BJ (cell line): ENCODE results near the gene ACAD10. TPM values are rescaled to one million over a fixed set of nuclear protein-coding genes. Genes with fewer than 3 reads are reported as not detected.
"Not testable (repeated sequence)": the region's sequence is repeated elsewhere in the genome, so short reads cannot be mapped to it uniquely, and the experiment has no call there.

Experiments
- CTCF ChIA-PET: fragments of 350-600 bp; formaldehyde crosslinking; extraction: SDS; loops from one replicate; lab custom pipeline; 2021; ENCODE audit warnings: antibody characterized with exemption, inconsistent platforms; lab: Yijun Ruan, JAX
- POLR2A ChIA-PET: fragments of 300-600 bp; sonication (Branson Sonifier 250); formaldehyde crosslinking; extraction: SDS; loops from one replicate; lab custom pipeline; 2021; ENCODE audit warnings: antibody characterized with exemption; lab: Charles Lee
- DNase-seq: peaks from one replicate; pipeline ENCODE4 v3.0.0-alpha.2; 2011; ENCODE audit warnings: low read depth
- H3K27me3 ChIP-seq: 2 replicates; pipeline ENCODE4 v1.6.0; 2011; ENCODE audit warnings: low read length; ENCODE audit not compliant: control insufficient read depth, insufficient read depth
- H3K36me3 ChIP-seq: 2 replicates; pipeline ENCODE4 v1.5.1; 2011; ENCODE audit warnings: low read length; ENCODE audit not compliant: control insufficient read depth, insufficient read depth
- H3K4me3 ChIP-seq: 2 replicates; pipeline ENCODE4 v1.5.1; 2011; ENCODE audit warnings: low read depth, mild to moderate bottlenecking, control low read depth, low read length
- polyA plus RNA-seq: library from polyadenylated mRNA; depleted of rRNA; stranded (reverse); fragments of >200 nt; gene quantifications from 2 replicates; pipeline ENCODE4 v1.2.3, GENCODE V29; 2011
- TF ChIP-seq, protein P1 (sequence below): IDR thresholded peaks from 2 replicates; pipeline ENCODE4 v1.5.1; 2011; ENCODE audit warnings: low read depth, mild to moderate bottlenecking, control low read depth, inconsistent platforms, low read length, moderate library complexity; ENCODE audit not compliant: insufficient read depth

The ACAD10 gene
- polyA plus RNA-seq, 1 experiment, result 15.4 TPM

GRCh38 chr12:111693818-111694217 lies 8.0 kb downstream of the ACAD10 start:
- TF ChIP-seq, protein P1, sequence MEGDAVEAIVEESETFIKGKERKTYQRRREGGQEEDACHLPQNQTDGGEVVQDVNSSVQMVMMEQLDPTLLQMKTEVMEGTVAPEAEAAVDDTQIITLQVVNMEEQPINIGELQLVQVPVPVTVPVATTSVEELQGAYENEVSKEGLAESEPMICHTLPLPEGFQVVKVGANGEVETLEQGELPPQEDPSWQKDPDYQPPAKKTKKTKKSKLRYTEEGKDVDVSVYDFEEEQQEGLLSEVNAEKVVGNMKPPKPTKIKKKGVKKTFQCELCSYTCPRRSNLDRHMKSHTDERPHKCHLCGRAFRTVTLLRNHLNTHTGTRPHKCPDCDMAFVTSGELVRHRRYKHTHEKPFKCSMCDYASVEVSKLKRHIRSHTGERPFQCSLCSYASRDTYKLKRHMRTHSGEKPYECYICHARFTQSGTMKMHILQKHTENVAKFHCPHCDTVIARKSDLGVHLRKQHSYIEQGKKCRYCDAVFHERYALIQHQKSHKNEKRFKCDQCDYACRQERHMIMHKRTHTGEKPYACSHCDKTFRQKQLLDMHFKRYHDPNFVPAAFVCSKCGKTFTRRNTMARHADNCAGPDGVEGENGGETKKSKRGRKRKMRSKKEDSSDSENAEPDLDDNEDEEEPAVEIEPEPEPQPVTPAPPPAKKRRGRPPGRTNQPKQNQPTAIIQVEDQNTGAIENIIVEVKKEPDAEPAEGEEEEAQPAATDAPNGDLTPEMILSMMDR, result no peak
- CTCF ChIA-PET, result interaction anchor here (1.3 to 1.5 kb wide), 2 partner anchors 9 to 297 kb away, joined by 3 to 4 read pairs; no protein-coding TSS in a partner anchor
- Histone ChIP-seq H3K36me3 (peaks cover 13% of the 10 kb centered on the region), H3K4me3 (no peak overlapping the region), H3K27me3 (no peaks in the 10 kb centered on the region)
- POLR2A ChIA-PET, result interaction anchor here (0.6 kb wide), 1 partner anchor 82 kb away, joined by 3 read pairs; no protein-coding TSS in a partner anchor
- DNase-seq, result no peak

GRCh38 chr12:111699962-111700361 lies 14.1 kb downstream of the ACAD10 start:
- CTCF ChIA-PET, result no interaction called here
- TF ChIP-seq, protein P1, result no peak
- no peak for DNase-seq
- POLR2A ChIA-PET, result no interaction called here
- Histone ChIP-seq H3K4me3 (no peak overlapping the region), H3K27me3 (no peaks in the 10 kb centered on the region), H3K36me3 (peaks cover 5% of the 10 kb centered on the region; the same call in 1 of the 2 replicates)

GRCh38 chr12:111705672-111706071 lies 19.8 kb downstream of the ACAD10 start:
- TF ChIP-seq, protein P1, result no peak
- Histone ChIP-seq H3K36me3 (peaks cover 12% of the 10 kb centered on the region), H3K27me3 (no peaks in the 10 kb centered on the region), H3K4me3 (no peak overlapping the region)
- no peak for DNase-seq
- ChIA-PET POLR2A (no interaction called here), CTCF (no interaction called here)

DNA sequence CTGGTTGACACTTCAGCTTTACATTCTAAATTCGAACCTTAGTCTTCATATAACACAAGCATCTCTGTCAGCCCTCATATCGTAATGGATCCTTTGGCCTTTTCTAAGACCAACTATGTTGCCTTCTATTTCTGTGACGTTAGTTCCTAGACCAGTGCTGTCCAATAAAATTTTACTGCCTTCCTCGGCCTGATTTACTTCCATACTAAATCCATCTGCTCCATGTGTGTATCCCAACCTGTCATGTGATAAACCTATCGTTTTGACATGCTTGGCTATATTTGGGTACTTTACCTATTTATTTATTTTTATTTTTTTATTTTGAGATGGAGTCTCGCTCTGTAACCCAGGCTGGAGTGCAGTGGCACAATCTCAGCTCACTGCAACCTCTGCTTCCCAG lies 20.3 kb downstream of the ACAD10 start:
- peaks cover 13% of the 10 kb centered on the region for H3K36me3 ChIP-seq
- no peak for DNase-seq
- no peak overlapping the region for H3K4me3 ChIP-seq
- TF ChIP-seq, protein P1, result no peak
- CTCF ChIA-PET, result interaction anchor here (0.7 kb wide), 1 partner anchor 167 kb away, joined by 5 read pairs; no protein-coding TSS in a partner anchor
- H3K27me3 ChIP-seq, result no peaks in the 10 kb centered on the region
- POLR2A ChIA-PET, result no interaction called here

DNA sequence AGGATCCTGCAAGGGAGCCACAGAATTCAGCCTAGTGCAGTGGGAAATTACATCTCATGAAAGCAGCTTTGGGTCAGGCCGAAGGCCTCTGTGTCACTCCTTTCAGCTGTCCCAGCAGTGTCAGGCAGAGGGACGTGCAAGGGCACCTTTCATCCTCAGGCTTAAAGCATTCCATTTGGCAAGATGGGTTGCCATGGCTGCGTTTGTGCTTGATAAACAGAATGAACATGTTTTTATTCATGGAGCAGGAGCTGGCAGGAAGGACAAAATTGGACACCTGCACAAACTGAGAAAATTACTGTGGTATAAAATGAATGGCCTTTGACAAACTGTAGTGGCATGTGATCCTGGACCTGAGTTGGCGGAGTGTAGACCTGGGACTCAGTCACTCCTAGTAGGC lies 29.4 kb downstream of the ACAD10 start:
- CTCF ChIA-PET, result interaction anchor here (0.6 kb wide), 1 partner anchor 38 kb away, joined by 3 read pairs; no protein-coding TSS in a partner anchor
- peaks cover 10% of the 10 kb centered on the region for H3K36me3 ChIP-seq
- TF ChIP-seq, protein P1, result no peak
- H3K4me3 ChIP-seq, result no peak overlapping the region
- no peak for DNase-seq
- POLR2A ChIA-PET, result no interaction called here
- H3K27me3 ChIP-seq, result no peaks in the 10 kb centered on the region

GRCh38 chr12:111719316-111719715 lies 33.5 kb downstream of the ACAD10 start:
- DNase-seq, H3K36me3 ChIP-seq, POLR2A ChIA-PET, H3K27me3 ChIP-seq, CTCF ChIA-PET, H3K4me3 ChIP-seq: not testable (repeated sequence)
